IPS-18a (cell line): ENCODE measurements around the gene NTSR1.

ENCODE experiments used
- H3K27ac ChIP-seq: one replicate; pipeline ENCODE4 v1.5.1; 2013; ENCODE audit warnings: low read length
- H3K27me3 ChIP-seq: one replicate; pipeline ENCODE4 v1.6.1; 2013; ENCODE audit warnings: mild to moderate bottlenecking, low read length; ENCODE audit not compliant: control insufficient read depth, insufficient read depth
- H3K36me3 ChIP-seq: one replicate; pipeline ENCODE4 v1.6.1; 2013; ENCODE audit warnings: low read depth, low read length; ENCODE audit not compliant: control insufficient read depth
- H3K4me1 ChIP-seq: one replicate; pipeline ENCODE4 v1.6.1; 2013; ENCODE audit warnings: low read depth, low read length; ENCODE audit not compliant: control insufficient read depth
- H3K4me3 ChIP-seq: one replicate; pipeline ENCODE4 v1.5.1; 2013; ENCODE audit warnings: low read length
- H3K9ac ChIP-seq: one replicate; pipeline ENCODE4 v1.6.1; 2013; ENCODE audit warnings: mild to moderate bottlenecking, low read length, moderate library complexity
- H3K9me3 ChIP-seq: one replicate; pipeline ENCODE4 v1.6.1; 2013; ENCODE audit warnings: low read depth, low read length; ENCODE audit not compliant: control insufficient read depth

NTSR1 gene

GRCh38 chr20:62724692-62725595 is 16.3 kb downstream of the NTSR1 start:
- H3K27me3 ChIP-seq: no peaks in the 10 kb centered on the region
- H3K9me3 ChIP-seq: no peaks in the 10 kb centered on the region
- H3K4me3 ChIP-seq: no peak overlapping the region
- H3K36me3 ChIP-seq: no peaks in the 10 kb centered on the region
- H3K4me1 ChIP-seq: no peaks in the 10 kb centered on the region
- H3K9ac ChIP-seq: no peak overlapping the region
- no peak overlapping the region for H3K27ac ChIP-seq

GRCh38 chr20:62725596-62726268 is 17.1 kb downstream of the NTSR1 start:
- no peaks in the 10 kb centered on the region for H3K36me3 ChIP-seq
- H3K4me1 ChIP-seq: no peaks in the 10 kb centered on the region
- H3K27ac ChIP-seq: no peak overlapping the region
- H3K4me3 ChIP-seq: no peak overlapping the region
- no peaks in the 10 kb centered on the region for H3K27me3 ChIP-seq
- H3K9ac ChIP-seq: no peak overlapping the region
- H3K9me3 ChIP-seq: no peaks in the 10 kb centered on the region

DNA sequence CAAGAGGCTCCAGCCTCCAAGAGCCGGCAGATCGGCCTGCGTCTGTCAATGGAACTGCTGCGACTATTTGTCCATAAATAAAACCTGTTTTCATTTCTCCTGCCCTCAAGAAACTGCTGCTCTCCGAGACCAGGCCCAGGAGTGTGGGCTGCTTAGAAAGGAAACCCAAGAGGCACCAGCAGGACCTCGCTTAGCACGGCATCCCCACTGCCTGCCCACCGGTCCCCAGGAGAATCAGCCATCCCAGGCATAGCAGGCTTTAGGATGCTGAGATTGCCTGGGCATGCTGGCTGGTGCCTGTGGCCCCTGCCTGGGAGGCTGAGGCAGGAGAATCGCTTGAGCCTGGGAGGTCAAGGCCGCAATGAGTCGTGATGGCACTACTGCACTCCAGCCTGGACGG is 17.6 kb downstream of the NTSR1 start:
- no peaks in the 10 kb centered on the region for H3K27me3 ChIP-seq

GRCh38 chr20:62726716-62727583 is 18.3 kb downstream of the NTSR1 start:
- H3K36me3 ChIP-seq: no peaks in the 10 kb centered on the region
- H3K27ac ChIP-seq: no peak overlapping the region
- no peak overlapping the region for H3K9ac ChIP-seq
- no peaks in the 10 kb centered on the region for H3K9me3 ChIP-seq
- no peaks in the 10 kb centered on the region for H3K4me1 ChIP-seq
- no peaks in the 10 kb centered on the region for H3K27me3 ChIP-seq
- H3K4me3 ChIP-seq: no peak overlapping the region

More for the DNA sequence above, 17.6 kb downstream of the NTSR1 start:
- no peaks in the 10 kb centered on the region for H3K9me3 ChIP-seq
- H3K36me3 ChIP-seq: no peaks in the 10 kb centered on the region
- no peaks in the 10 kb centered on the region for H3K4me1 ChIP-seq
- no peak overlapping the region for H3K4me3 ChIP-seq
- H3K27ac ChIP-seq: no peak overlapping the region
- no peak overlapping the region for H3K9ac ChIP-seq

- H3K9ac ChIP-seq: no peak overlapping the region
- H3K27ac ChIP-seq: no peak overlapping the region
- no peaks in the 10 kb centered on the region for H3K36me3 ChIP-seq
- H3K9me3 ChIP-seq: no peaks in the 10 kb centered on the region
- H3K27me3 ChIP-seq: no peaks in the 10 kb centered on the region
- no peak overlapping the region for H3K4me3 ChIP-seq
- H3K4me1 ChIP-seq: no peaks in the 10 kb centered on the region
These were observed 19.0 kb downstream of the NTSR1 start for GRCh38 chr20:62727584-62728027.

DNA sequence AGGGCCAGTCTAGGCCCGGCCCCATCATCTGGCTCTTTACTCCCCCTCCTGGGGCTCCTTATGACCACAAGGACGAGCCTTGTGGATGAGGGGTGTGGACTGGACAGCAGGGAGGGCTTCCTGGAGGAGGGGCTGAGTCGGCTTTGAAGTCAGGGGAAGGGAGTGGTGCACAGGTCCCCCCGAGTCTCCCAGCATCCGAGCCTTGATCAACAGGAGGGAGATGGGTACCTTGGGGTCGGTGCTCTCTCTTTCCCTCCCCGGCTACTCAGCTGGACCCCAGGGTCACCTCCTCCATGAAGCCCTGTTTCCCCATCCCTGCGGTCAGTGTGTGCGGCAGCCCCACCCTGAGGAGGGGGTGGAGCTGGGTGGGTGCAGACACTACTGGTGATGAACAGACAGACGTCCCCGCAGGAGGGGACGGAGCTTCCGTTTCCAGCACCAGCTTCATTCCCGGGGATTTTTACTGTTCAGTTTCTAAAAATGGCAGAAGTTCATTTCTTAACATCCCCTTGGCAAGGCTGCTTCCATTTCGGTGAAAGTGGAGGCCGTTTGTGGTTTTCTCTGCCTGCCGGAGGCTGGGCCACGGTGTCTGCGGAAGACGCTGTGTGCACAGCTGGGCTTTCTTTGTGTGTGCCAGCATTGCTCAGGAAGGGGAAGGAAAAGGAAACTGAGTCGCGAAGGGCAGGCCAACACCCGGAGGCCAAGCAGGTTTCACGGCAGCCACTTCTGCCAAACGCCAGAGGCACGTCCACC is 19.6 kb downstream of the NTSR1 start:
- no peaks in the 10 kb centered on the region for H3K27me3 ChIP-seq
- H3K4me1 ChIP-seq: no peaks in the 10 kb centered on the region
- H3K4me3 ChIP-seq: no peak overlapping the region
- no peak overlapping the region for H3K27ac ChIP-seq
- no peaks in the 10 kb centered on the region for H3K9me3 ChIP-seq
- no peaks in the 10 kb centered on the region for H3K36me3 ChIP-seq
- H3K9ac ChIP-seq: no peak overlapping the region

DNA sequence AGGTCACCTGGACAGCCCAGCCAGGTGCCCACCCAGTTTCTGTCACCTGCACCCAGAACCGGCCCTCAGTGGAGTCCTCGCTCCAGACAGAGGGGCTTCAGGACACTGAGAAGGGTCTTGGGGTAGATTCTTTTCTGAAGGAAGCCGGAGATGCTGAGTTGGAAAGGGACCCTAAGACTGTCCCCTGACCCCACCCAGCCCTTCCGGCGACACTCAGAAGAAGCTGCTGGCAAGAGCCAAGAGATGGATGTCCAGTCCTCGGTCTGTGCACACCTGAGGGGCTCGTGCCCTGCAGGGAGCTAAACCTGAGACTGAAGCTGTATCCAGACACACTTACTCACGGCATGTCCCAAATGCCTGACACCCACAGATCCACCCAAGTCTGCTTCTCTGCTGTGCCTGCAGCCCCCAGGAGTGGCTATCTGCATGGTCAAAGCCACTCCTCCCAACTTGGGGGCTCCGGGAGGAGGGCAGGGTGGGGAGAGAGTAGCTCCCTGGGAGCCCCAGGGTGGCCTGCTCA is 20.2 kb downstream of the NTSR1 start:
- H3K36me3 ChIP-seq: no peaks in the 10 kb centered on the region

DNA sequence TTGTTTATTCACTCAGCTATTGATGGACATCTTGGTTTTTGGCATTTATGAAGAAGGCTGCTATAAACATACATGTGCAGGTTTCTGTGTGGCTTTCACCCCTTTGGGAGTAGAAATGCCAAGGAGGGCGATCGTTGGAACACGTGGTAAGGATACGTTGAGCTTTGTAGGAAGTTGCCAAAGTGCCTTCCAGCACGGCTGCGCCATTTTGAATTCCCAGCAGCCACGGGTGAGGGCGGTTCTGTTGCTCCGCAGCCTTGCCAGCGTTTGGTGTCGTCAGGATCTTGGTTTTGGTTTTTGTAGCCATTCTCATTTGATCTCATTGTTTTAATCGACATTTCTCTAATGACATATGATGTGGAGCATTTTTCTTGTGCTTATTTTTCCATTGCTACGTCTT is 21.8 kb downstream of the NTSR1 start:
- H3K4me1 ChIP-seq: no peaks in the 10 kb centered on the region
- H3K36me3 ChIP-seq: no peaks in the 10 kb centered on the region
- no peaks in the 10 kb centered on the region for H3K9me3 ChIP-seq
- H3K27me3 ChIP-seq: no peaks in the 10 kb centered on the region
- no peak overlapping the region for H3K27ac ChIP-seq
- H3K9ac ChIP-seq: no peak overlapping the region
- no peak overlapping the region for H3K4me3 ChIP-seq

More for the DNA sequence above, 20.2 kb downstream of the NTSR1 start:
- Histone ChIP-seq H3K27ac (no peak overlapping the region), H3K27me3 (no peaks in the 10 kb centered on the region), H3K4me1 (no peaks in the 10 kb centered on the region), H3K9me3 (no peaks in the 10 kb centered on the region), H3K4me3 (no peak overlapping the region), H3K9ac (no peak overlapping the region)

GRCh38 chr20:62732031-62732760 is 23.6 kb downstream of the NTSR1 start:
- H3K4me3 ChIP-seq: no peak overlapping the region
- no peaks in the 10 kb centered on the region for H3K27me3 ChIP-seq
- no peaks in the 10 kb centered on the region for H3K9me3 ChIP-seq
- no peak overlapping the region for H3K27ac ChIP-seq
- no peaks in the 10 kb centered on the region for H3K36me3 ChIP-seq
- H3K4me1 ChIP-seq: no peaks in the 10 kb centered on the region
- H3K9ac ChIP-seq: no peak overlapping the region

DNA sequence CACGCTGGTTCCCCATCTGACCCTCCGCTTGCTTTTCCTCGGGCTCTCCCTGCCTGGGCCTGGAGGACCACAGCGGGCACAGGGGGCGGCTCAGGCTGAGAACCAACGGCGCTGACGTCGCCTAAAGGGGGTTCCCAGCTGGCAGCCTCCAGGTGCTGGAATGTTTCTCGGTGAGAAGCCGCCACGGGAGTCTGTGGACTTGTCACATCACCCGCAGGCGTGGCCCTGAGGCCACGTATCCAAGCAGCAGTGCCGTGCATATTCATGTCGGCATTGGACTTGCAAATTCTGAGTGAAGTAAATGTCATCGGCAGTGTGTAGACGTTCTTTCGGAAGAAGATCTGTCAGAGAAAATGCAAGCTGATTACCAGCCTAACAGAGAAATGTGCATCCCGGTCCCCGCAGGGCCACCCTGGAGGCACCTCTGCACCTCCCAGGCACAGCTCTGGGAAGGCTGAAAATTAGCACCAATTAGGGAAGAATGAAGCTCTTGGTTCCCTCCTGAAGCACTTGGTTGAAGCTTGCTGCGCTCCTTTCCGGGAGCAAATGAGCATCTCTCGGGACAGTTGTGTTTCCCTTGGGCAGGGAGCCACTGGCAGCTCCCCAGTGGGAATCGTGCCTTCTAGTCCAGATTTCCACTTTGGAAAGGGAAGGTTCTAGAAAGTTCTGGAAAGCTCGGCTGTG is 24.3 kb downstream of the NTSR1 start:
- H3K27me3 ChIP-seq: no peaks in the 10 kb centered on the region
- H3K4me3 ChIP-seq: no peak overlapping the region
- no peaks in the 10 kb centered on the region for H3K9me3 ChIP-seq
- no peaks in the 10 kb centered on the region for H3K36me3 ChIP-seq
- H3K27ac ChIP-seq: no peak overlapping the region
- no peak overlapping the region for H3K9ac ChIP-seq
- H3K4me1 ChIP-seq: no peaks in the 10 kb centered on the region
